HG03060 (cell line): ENCODE data around the gene MICALL1.
"Not testable (repeated sequence)": the region's sequence is repeated elsewhere in the genome, so short reads cannot be mapped to it uniquely, and the experiment has no call there.

Experiments
- ATAC-seq: cut with Tn5 transposase; IDR thresholded peaks from one replicate; pipeline ENCODE4 v1.9.1; 2021; ENCODE audit warnings: low read depth, moderate number of reproducible peaks; ENCODE audit not compliant: unreplicated experiment

MICALL1 gene

GRCh38 chr22:37926771-37927636 is 20.9 kb downstream of the MICALL1 start:
- no peak for ATAC-seq

DNA sequence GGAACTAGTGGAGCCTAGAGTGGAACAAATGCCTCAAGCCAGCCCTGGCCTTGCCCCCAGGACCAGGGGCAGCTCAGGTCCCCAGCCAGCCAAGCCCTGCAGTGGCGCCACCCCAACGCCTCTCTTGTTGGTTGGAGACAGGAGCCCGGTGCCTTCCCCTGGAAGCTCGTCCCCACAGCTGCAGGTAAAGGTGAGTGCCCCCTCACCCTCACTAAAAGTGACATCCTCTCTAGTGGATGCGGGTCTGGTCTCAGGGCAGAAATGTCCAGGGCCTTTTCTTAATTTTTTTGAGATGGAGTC is 21.5 kb downstream of the MICALL1 start:
- no peak for ATAC-seq

GRCh38 chr22:37929390-37929789 is 23.3 kb downstream of the MICALL1 start:
- ATAC-seq, result no peak

DNA sequence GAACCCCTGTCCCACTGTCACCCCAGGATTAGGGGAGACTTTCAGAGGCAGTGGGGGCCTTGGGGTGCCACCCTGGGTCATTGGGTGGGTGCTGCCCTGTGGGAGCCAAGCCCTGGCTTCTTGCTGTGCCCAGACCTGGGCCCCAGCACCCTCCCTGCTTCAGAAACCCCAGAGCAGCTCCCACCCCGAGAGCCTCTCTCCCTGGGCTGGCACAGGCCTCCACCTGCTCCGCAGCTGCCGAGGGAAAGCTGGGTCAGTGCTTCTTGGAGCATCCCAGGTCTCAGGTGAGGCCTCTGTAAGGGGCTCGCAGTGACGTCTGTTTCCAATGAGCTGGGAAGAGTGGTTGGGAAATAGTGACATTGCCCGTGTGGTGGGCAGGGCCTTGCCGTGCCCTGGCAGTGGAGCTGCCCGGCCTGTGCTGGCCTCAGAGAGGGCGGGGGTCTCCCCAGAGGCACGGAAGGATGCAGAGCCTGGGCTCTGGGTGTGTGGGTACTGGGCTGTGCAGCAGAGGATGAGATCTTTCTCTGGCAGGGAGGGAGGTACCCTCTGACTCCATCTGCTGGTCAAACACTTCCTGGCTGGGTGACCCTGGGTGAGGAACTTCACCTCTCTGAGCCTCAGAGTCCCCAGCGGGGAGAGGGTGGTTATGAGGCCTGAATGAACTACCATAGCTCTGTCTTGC is 24.3 kb downstream of the MICALL1 start:
- no peak for ATAC-seq

- ATAC-seq, result no peak
These were observed 24.9 kb downstream of the MICALL1 start for GRCh38 chr22:37930952-37931440.

GRCh38 chr22:37931893-37932389 is 25.8 kb downstream of the MICALL1 start:
- ATAC-seq, result no peak

- ATAC-seq, result no peak
These were observed 26.3 kb downstream of the MICALL1 start for GRCh38 chr22:37932401-37932800.

GRCh38 chr22:37932821-37933578 is 26.9 kb downstream of the MICALL1 start:
- no peak for ATAC-seq

- no peak for ATAC-seq
These were observed 27.7 kb downstream of the MICALL1 start for GRCh38 chr22:37933711-37934376.

GRCh38 chr22:37940698-37941376 is 34.7 kb downstream of the MICALL1 start:
- ATAC-seq, result no peak

DNA sequence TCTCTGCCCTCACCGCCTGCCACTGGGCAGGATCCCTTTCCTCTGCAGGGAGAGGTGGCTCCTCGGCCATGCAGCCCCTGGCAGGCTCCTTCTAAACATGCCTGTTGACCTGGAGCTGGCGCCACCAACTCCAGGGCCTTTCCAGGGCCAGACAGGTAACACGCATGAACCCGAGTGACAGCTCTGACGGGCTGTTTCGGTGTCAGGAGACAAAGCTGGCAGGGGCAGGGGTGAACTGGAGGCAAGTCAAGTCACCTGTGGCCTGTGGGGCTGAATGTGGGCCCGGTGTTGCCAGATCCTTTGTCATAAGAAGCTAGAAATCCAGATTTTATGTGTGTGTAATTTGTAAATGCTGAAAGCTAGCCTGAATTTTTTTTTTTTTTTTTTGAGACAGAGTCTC is 36.0 kb downstream of the MICALL1 start:
- no peak for ATAC-seq

GRCh38 chr22:37943136-37943824 is 37.2 kb downstream of the MICALL1 start:
- ATAC-seq, result no peak

DNA sequence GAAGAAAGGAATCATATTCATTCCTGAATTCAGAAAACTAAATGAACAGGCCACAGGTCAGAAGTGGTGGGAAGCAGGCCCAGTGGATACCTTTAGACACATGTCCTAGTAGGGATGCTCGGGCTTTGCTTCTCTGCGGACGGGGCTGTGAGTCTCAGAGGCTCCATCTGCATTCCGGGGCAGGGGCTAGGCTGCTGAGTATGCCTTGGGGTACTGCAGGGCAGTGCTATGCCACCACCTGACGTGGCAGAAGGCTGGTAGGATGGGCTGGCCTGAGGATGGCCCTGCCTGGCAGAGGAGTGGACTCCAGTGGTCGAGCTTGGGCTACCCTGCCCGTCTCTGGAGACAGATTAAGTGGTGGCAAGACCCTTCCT is 37.7 kb downstream of the MICALL1 start:
- ATAC-seq, result no peak

DNA sequence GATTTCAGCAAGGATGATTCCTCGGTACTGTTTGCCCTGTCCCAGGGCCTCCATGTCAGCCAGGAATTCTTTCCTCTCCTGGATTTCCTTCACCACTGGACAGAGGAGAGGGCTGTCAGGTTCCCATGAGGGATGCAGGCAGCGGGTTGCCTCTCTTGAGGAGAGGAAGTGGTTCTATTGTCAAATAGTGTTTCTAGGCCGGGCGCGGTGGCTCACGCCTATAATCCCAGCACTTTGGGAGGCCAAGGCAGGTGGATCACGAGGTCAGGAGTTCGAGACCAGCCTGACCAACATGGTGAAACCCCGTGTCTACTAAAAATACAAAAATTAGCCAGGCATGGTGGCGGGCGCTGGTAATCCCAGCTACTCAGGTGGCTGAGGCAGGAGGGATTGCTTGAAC is 38.3 kb downstream of the MICALL1 start:
- not testable (repeated sequence) for ATAC-seq

GRCh38 chr22:37947142-37947795 is 41.2 kb downstream of the MICALL1 start:
- not testable (repeated sequence) for ATAC-seq

DNA sequence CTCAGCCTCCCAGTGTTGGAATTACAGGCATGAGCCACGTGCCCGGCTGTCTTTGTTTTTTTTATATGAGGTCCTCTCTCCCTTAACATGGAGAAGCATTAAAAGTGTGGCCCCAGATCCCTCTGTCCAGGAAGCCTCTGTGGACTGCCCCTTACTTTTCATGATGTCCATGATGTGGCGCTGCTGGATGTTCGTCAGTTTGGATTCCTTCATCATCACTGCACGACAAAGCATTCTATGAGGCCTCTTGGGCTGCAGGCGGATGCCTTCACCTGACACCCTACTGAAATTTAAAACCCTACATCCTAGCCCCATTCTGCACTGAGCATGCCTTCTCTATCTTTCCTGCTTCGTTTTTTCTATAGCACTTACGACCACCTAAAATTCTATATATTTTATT is 45.2 kb downstream of the MICALL1 start:
- no peak for ATAC-seq

GRCh38 chr22:37952629-37953028 is 46.5 kb downstream of the MICALL1 start:
- ATAC-seq, result not testable (repeated sequence)

DNA sequence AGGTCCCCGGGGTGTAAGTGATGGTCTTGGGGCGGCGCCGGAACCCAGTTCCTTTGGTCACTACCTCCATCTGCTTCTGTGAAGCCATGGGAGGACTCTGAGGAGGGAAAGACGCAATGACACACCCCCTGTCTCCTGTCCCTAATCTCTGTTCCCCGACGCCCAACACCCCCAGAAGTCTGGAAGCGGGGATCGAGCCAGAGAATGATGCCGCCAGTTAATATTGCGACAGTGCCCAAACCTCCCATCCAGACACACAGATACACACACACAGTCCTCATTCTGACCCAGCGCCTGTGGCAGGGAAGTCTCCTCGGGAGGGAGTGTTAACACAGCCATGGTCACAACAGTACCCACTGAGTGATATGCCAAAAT is 47.0 kb downstream of the MICALL1 start:
- peak; percentile 31 for ATAC-seq
